Neural progenitor cell (in vitro differentiated cells): ENCODE measurements around the gene OR4D1. TPM values are rescaled to one million over a fixed set of nuclear protein-coding genes. Genes with fewer than 3 reads are reported as not detected.
"Not testable (repeated sequence)": the region's sequence is repeated elsewhere in the genome, so short reads cannot be mapped to it uniquely, and the experiment has no call there.

Source experiments
- DNase-seq: peaks from one replicate; pipeline ENCODE4 v3.0.0-alpha.2; 2016; ENCODE audit warnings: low spot score
- H2AFZ ChIP-seq: fragments of 200-600 bp; sonication (generic); replicated peaks from 2 replicates; pipeline ENCODE4 v1.6.1; 2016; ENCODE audit warnings: antibody characterized with exemption
- H3F3A ChIP-seq: fragments of 200-600 bp; sonication (generic); 2 replicates; pipeline ENCODE4 v1.6.1; 2016; ENCODE audit warnings: antibody characterized with exemption, low read depth
- H3K27ac ChIP-seq: fragments of 200-600 bp; sonication (generic); 2 replicates; pipeline ENCODE4 v1.5.1; 2016; ENCODE audit warnings: mild to moderate bottlenecking
- H3K27me3 ChIP-seq: fragments of 200-600 bp; sonication (generic); 2 replicates; pipeline ENCODE4 v1.6.1; 2016; ENCODE audit warnings: mild to moderate bottlenecking, moderate library complexity
- H3K36me3 ChIP-seq: fragments of 200-600 bp; sonication (generic); 2 replicates; pipeline ENCODE4 v1.5.1; 2016
- H3K4me1 ChIP-seq: fragments of 200-600 bp; sonication (generic); 2 replicates; pipeline ENCODE4 v1.6.1; 2016; ENCODE audit warnings: mixed run types
- H3K4me2 ChIP-seq: fragments of 200-600 bp; sonication (generic); 2 replicates; pipeline ENCODE4 v1.6.1; 2016
- H3K4me3 ChIP-seq: fragments of 200-600 bp; sonication (generic); 2 replicates; pipeline ENCODE4 v1.5.1; 2016
- H3K79me2 ChIP-seq: fragments of 200-600 bp; sonication (generic); 2 replicates; pipeline ENCODE4 v1.6.1; 2016; ENCODE audit warnings: low read depth
- H3K9ac ChIP-seq: fragments of 200-600 bp; sonication (generic); 2 replicates; pipeline ENCODE4 v1.6.1; 2016
- H3K9me3 ChIP-seq: fragments of 200-600 bp; sonication (generic); 2 replicates; pipeline ENCODE4 v1.5.1; 2016; ENCODE audit warnings: low read depth
- H4K20me1 ChIP-seq: fragments of 200-600 bp; sonication (generic); 2 replicates; pipeline ENCODE4 v1.6.1; 2016; ENCODE audit warnings: low read depth
- H3K27ac Mint-ChIP-seq: 3 replicates; pipeline ENCODE4 v1.8.0; 2021; ENCODE audit warnings: mixed read lengths
- H3K27me3 Mint-ChIP-seq: 2 replicates; pipeline ENCODE4 v1.8.0; 2022; ENCODE audit warnings: low read depth, mild to moderate bottlenecking, inconsistent platforms, moderate library complexity, mixed read lengths; ENCODE audit not compliant: insufficient read depth
- H3K36me3 Mint-ChIP-seq: 3 replicates; pipeline ENCODE4 v1.8.0; 2021; ENCODE audit warnings: mixed read lengths
- H3K4me1 Mint-ChIP-seq: 3 replicates; pipeline ENCODE4 v1.8.0; 2021; ENCODE audit warnings: mixed read lengths
- H3K4me3 Mint-ChIP-seq: 3 replicates; pipeline ENCODE4 v1.8.0; 2021; ENCODE audit warnings: mild to moderate bottlenecking, moderate library complexity, mixed read lengths
- H3K9me3 Mint-ChIP-seq: 3 replicates; pipeline ENCODE4 v1.8.0; 2020; ENCODE audit warnings: mixed read lengths
- CTCF ChIP-seq: fragments of 200-600 bp; sonication (generic); IDR thresholded peaks from 2 replicates; pipeline ENCODE4 v1.5.1; 2017; ENCODE audit warnings: antibody characterized with exemption, mild to moderate bottlenecking
- EZH2 ChIP-seq: fragments of 200-600 bp; sonication (generic); IDR thresholded peaks from 2 replicates; pipeline ENCODE4 v1.6.1; 2017; ENCODE audit warnings: antibody characterized with exemption, mild to moderate bottlenecking, moderate library complexity
- EZH2phosphoT487 ChIP-seq: fragments of 200-600 bp; sonication (generic); IDR thresholded peaks from 2 replicates; pipeline ENCODE4 v1.6.1; 2017; ENCODE audit warnings: antibody characterized with exemption
- total RNA-seq: library from RNA; depleted of rRNA; stranded (reverse); fragments of >200 nt; gene quantifications from 2 replicates; pipeline ENCODE4 v1.2.3, GENCODE V29; 2015; ENCODE audit warnings: low replicate concordance

The OR4D1 gene
- total RNA-seq, 1 donor from 2014 or later = 0.13 TPM

- Histone ChIP-seq H3K4me3 (no peak overlapping the region), H4K20me1 (no peaks in the 10 kb centered on the region), H3F3A (no peaks in the 10 kb centered on the region), H3K4me1 (no peaks in the 10 kb centered on the region), H3K36me3 (no peaks in the 10 kb centered on the region), H3K27ac (no peak overlapping the region), H3K4me2 (no peak overlapping the region), H3K27me3 (peaks cover 56% of the 10 kb centered on the region), H3K9ac (no peak overlapping the region), H2AFZ (no peak overlapping the region), H3K9me3 (no peaks in the 10 kb centered on the region), H3K79me2 (no peaks in the 10 kb centered on the region)
- peaks cover 11% of the 10 kb centered on the region for H3K27me3 Mint-ChIP-seq
- no peak for DNase-seq
- H3K4me1 Mint-ChIP-seq = no peaks in the 10 kb centered on the region
- H3K27ac Mint-ChIP-seq = no peak overlapping the region
- no peaks in the 10 kb centered on the region for H3K9me3 Mint-ChIP-seq
- no peaks in the 10 kb centered on the region for H3K36me3 Mint-ChIP-seq
- H3K4me3 Mint-ChIP-seq = no peak overlapping the region
- TF ChIP-seq EZH2phosphoT487 (no peak), EZH2 (no peak), CTCF (no peak)
These were observed 20.3 kb upstream of the OR4D1 start for GRCh38 chr17:58127846-58128245.

GRCh38 chr17:58132697-58133096 lies 15.5 kb upstream of the OR4D1 start:
- not testable (repeated sequence) for H2AFZ ChIP-seq, H3K9ac ChIP-seq, H3K36me3 Mint-ChIP-seq, H3K4me3 Mint-ChIP-seq, DNase-seq, H3K9me3 Mint-ChIP-seq, H3K36me3 ChIP-seq, H3K4me1 ChIP-seq, H3K4me1 Mint-ChIP-seq, H3K27ac ChIP-seq, H3F3A ChIP-seq, H3K9me3 ChIP-seq, H3K4me2 ChIP-seq, H3K79me2 ChIP-seq, H3K27ac Mint-ChIP-seq, H4K20me1 ChIP-seq, H3K4me3 ChIP-seq
- H3K27me3 Mint-ChIP-seq = peaks cover 24% of the 10 kb centered on the region
- H3K27me3 ChIP-seq = peaks cover 75% of the 10 kb centered on the region

- Histone ChIP-seq H3K4me3 (no peak overlapping the region), H4K20me1 (no peaks in the 10 kb centered on the region), H3K27ac (no peak overlapping the region), H2AFZ (no peak overlapping the region), H3K9ac (no peak overlapping the region), H3K4me2 (no peak overlapping the region), H3F3A (no peaks in the 10 kb centered on the region), H3K4me1 (no peaks in the 10 kb centered on the region), H3K36me3 (no peaks in the 10 kb centered on the region), H3K79me2 (no peaks in the 10 kb centered on the region), H3K9me3 (no peaks in the 10 kb centered on the region), H3K27me3 (peaks cover 59% of the 10 kb centered on the region)
- H3K4me1 Mint-ChIP-seq = no peaks in the 10 kb centered on the region
- peaks cover 8% of the 10 kb centered on the region for H3K9me3 Mint-ChIP-seq
- H3K4me3 Mint-ChIP-seq = no peak overlapping the region
- no peak overlapping the region for H3K27ac Mint-ChIP-seq
- DNase-seq = peak; percentile 57
- H3K27me3 Mint-ChIP-seq = peaks cover 30% of the 10 kb centered on the region
- no peaks in the 10 kb centered on the region for H3K36me3 Mint-ChIP-seq
- no peak for TF ChIP-seq EZH2phosphoT487
- no peak for TF ChIP-seq EZH2
- TF ChIP-seq CTCF = peak; percentile 56
These were observed 11.4 kb upstream of the OR4D1 start for GRCh38 chr17:58136669-58137279.

- TF ChIP-seq EZH2phosphoT487 = no peak
- H3F3A ChIP-seq = no peaks in the 10 kb centered on the region
- no peaks in the 10 kb centered on the region for H3K79me2 ChIP-seq
- no peak overlapping the region for H3K4me2 ChIP-seq
- no peak overlapping the region for H2AFZ ChIP-seq
- no peak overlapping the region for H3K27ac ChIP-seq
- Mint-ChIP-seq H3K36me3 (no peaks in the 10 kb centered on the region), H3K27me3 (peaks cover 9% of the 10 kb centered on the region), H3K4me3 (no peak overlapping the region), H3K9me3 (peaks cover 24% of the 10 kb centered on the region), H3K4me1 (no peaks in the 10 kb centered on the region), H3K27ac (no peak overlapping the region)
- no peaks in the 10 kb centered on the region for H3K36me3 ChIP-seq
- no peak overlapping the region for H3K4me3 ChIP-seq
- H3K27me3 ChIP-seq = peaks cover 32% of the 10 kb centered on the region
- H3K4me1 ChIP-seq = no peaks in the 10 kb centered on the region
- no peak overlapping the region for H3K9ac ChIP-seq
- no peaks in the 10 kb centered on the region for H4K20me1 ChIP-seq
- H3K9me3 ChIP-seq = peaks cover 3% of the 10 kb centered on the region
- DNase-seq = no peak
These were observed 6.7 kb upstream of the OR4D1 start for GRCh38 chr17:58141505-58141904.

- not testable (repeated sequence) for DNase-seq, H3K36me3 ChIP-seq, H3K4me1 Mint-ChIP-seq, H3K4me2 ChIP-seq, H3K27ac ChIP-seq, H3F3A ChIP-seq, H3K79me2 ChIP-seq, H3K9me3 ChIP-seq, H3K27ac Mint-ChIP-seq, H3K4me3 ChIP-seq, H2AFZ ChIP-seq, H4K20me1 ChIP-seq, H3K4me1 ChIP-seq, H3K4me3 Mint-ChIP-seq, H3K9ac ChIP-seq, H3K36me3 Mint-ChIP-seq, H3K27me3 Mint-ChIP-seq
- peaks cover 32% of the 10 kb centered on the region for H3K27me3 ChIP-seq
- H3K9me3 Mint-ChIP-seq = peaks cover 22% of the 10 kb centered on the region
These were observed 4.8 kb upstream of the OR4D1 start for GRCh38 chr17:58143335-58143734.
